HepG2 (cell line): ENCODE results near the gene NRSN2. TPM values are rescaled to one million over a fixed set of nuclear protein-coding genes. Genes with fewer than 3 reads are reported as not detected.

ENCODE experiments used
- CREB1 ChIP-seq, 2 experiments: fragments of 450-650 bp in 1 of 2; IDR thresholded peaks; 2 replicates each; pipeline ENCODE4 v1.6.1; 2016 to 2017; ENCODE audit warnings: control low read depth in 1 of 2, mild to moderate bottlenecking in 1 of 2, missing compliant biosample characterization in 1 of 2, missing genetic modification characterization in 1 of 2
- FOXP4 ChIP-seq: sonication (generic); formaldehyde crosslinking; IDR thresholded peaks from 2 replicates; pipeline ENCODE4 v1.4.0; 2020; ENCODE audit warnings: missing genetic modification reagents
- MTA1 ChIP-seq: sonication (generic); formaldehyde crosslinking; IDR thresholded peaks from 2 replicates; pipeline ENCODE4 v1.4.0; 2020; ENCODE audit warnings: missing genetic modification reagents, mild to moderate bottlenecking, borderline replicate concordance
- NFKBIZ ChIP-seq: IDR thresholded peaks from 2 replicates; pipeline ENCODE4 v1.6.1; 2018; ENCODE audit warnings: missing genetic modification reagents, missing compliant biosample characterization
- POGZ ChIP-seq: sonication (generic); formaldehyde crosslinking; IDR thresholded peaks from 2 replicates; pipeline ENCODE4 v1.4.0; 2020; ENCODE audit warnings: mild to moderate bottlenecking, missing genetic modification reagents
- RARA ChIP-seq: IDR thresholded peaks from 2 replicates; pipeline ENCODE4 v1.6.1; 2016; ENCODE audit warnings: missing genetic modification reagents, missing compliant biosample characterization
- RBFOX2 ChIP-seq: fragments of 200-400 bp; formaldehyde crosslinking; IDR thresholded peaks from 2 replicates; pipeline ENCODE4 v1.6.1; 2017; ENCODE audit warnings: low read depth, mild to moderate bottlenecking, low read length
- RERE ChIP-seq: IDR thresholded peaks from 2 replicates; pipeline ENCODE4 v1.6.1; 2016; ENCODE audit warnings: low read depth, missing genetic modification reagents, missing compliant biosample characterization
- SALL2 ChIP-seq: sonication (generic); formaldehyde crosslinking; IDR thresholded peaks from 2 replicates; pipeline ENCODE4 v1.8.1; 2023; ENCODE audit warnings: mild to moderate bottlenecking, missing genetic modification reagents, inconsistent platforms
- ZBTB7B ChIP-seq: sonication (generic); formaldehyde crosslinking; IDR thresholded peaks from 2 replicates; pipeline ENCODE4 v1.4.0; 2020; ENCODE audit warnings: missing genetic modification reagents
- ZNF468 ChIP-seq: sonication (generic); formaldehyde crosslinking; IDR thresholded peaks from 2 replicates; pipeline ENCODE4 v1.8.0; 2022; ENCODE audit warnings: mild to moderate bottlenecking, moderate library complexity, missing genetic modification reagents
- ZNF543 ChIP-seq: sonication (generic); formaldehyde crosslinking; IDR thresholded peaks from 2 replicates; pipeline ENCODE4 v1.4.0; 2020; ENCODE audit warnings: mild to moderate bottlenecking, missing genetic modification reagents
- polyA plus RNA-seq, 8 experiments: library from polyadenylated mRNA; depleted of rRNA in 3 of 8; stranded (reverse) in 7 of 8; unstranded in 1 of 8; fragments of >200 nt; fragmentation: Illumina TruSeq in 4 of 8; extraction: Trizol in 4 of 8; gene quantifications; 2 replicates each; pipeline versions ENCODE4 v1.2.1 to v1.2.3, GENCODE V29; 2011 to 2016; ENCODE audit warnings: low read depth in 4 of 8, missing spikeins in 1 of 8, mixed read lengths in 1 of 8; ENCODE audit not compliant: insufficient read depth in 1 of 8
- total RNA-seq, 5 experiments: library from RNA; depleted of rRNA; stranded (reverse); fragments of >200 nt; fragmentation: Illumina TruSeq; extraction: Trizol; gene quantifications; 2 replicates each; pipeline ENCODE4 v1.2.3, GENCODE V29; 2016; ENCODE audit warnings: low read depth in 1 of 5
- TF ChIP-seq, protein P1 (sequence below): sonication (generic); formaldehyde crosslinking; conservative IDR thresholded peaks from 2 replicates; pipeline ENCODE4 v1.4.0; 2020; ENCODE audit warnings: mild to moderate bottlenecking, missing genetic modification reagents, moderate library complexity
- TF ChIP-seq, protein P2 (sequence below): sonication (generic); formaldehyde crosslinking; IDR thresholded peaks from 2 replicates; pipeline ENCODE4 v1.4.0; 2020; ENCODE audit warnings: missing genetic modification reagents
- TF ChIP-seq, protein P3 (sequence below): sonication (generic); formaldehyde crosslinking; IDR thresholded peaks from 2 replicates; pipeline ENCODE4 v1.4.0; 2020; ENCODE audit warnings: mild to moderate bottlenecking, missing genetic modification reagents

The NRSN2 gene
- total and polyA plus RNA-seq, 2 of the 13 experiments (the other 11 are each of a cell fraction or from before 2014, with no cell fraction given), result 32.3 to 49.4 TPM

DNA sequence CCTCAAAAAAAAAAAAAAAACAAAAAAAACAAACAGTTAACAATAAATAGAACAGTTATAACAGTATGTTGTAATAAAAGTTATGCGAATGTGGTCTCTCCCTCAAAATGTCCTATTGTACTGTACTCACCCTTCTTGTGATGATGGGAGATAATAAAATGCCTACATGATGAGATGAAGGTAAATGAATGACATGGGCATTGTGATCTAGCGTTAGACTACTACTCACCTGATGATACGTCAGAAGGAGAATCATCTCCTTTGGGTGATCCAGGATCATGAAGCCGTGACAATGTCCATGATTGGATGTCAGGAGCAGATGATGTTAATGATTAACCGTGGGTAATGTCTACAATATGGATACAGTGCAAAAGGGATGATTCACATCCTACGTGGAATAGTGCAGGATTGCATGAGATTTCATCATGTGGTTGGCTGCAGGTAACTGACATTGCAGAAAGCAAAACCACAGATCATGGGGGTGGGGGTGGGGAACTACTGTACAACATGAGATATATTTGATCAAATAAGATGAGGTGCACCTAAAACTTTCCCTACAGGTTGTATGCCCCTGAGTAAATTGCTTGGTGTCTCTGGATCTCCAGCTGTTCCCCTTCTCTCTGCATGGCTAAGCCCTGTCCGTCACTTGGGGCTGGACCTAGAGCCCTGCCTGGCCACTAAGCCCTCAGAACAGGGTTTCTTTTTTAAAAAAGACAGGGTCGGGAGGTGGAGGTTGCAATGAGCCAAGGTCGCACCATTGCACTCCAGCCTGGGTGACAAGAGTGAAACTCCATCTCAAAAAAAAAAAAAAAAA is 55.0 kb downstream of the NRSN2 start (continued):
- TF ChIP-seq RBFOX2, result peak; percentile 73
- TF ChIP-seq RARA (CRISPR knock-in tag), result peak; percentile 57; the same call in 1 of the 2 replicates
- TF ChIP-seq, protein P1, sequence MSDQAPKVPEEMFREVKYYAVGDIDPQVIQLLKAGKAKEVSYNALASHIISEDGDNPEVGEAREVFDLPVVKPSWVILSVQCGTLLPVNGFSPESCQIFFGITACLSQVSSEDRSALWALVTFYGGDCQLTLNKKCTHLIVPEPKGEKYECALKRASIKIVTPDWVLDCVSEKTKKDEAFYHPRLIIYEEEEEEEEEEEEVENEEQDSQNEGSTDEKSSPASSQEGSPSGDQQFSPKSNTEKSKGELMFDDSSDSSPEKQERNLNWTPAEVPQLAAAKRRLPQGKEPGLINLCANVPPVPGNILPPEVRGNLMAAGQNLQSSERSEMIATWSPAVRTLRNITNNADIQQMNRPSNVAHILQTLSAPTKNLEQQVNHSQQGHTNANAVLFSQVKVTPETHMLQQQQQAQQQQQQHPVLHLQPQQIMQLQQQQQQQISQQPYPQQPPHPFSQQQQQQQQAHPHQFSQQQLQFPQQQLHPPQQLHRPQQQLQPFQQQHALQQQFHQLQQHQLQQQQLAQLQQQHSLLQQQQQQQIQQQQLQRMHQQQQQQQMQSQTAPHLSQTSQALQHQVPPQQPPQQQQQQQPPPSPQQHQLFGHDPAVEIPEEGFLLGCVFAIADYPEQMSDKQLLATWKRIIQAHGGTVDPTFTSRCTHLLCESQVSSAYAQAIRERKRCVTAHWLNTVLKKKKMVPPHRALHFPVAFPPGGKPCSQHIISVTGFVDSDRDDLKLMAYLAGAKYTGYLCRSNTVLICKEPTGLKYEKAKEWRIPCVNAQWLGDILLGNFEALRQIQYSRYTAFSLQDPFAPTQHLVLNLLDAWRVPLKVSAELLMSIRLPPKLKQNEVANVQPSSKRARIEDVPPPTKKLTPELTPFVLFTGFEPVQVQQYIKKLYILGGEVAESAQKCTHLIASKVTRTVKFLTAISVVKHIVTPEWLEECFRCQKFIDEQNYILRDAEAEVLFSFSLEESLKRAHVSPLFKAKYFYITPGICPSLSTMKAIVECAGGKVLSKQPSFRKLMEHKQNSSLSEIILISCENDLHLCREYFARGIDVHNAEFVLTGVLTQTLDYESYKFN (CRISPR knock-in tag), result peak; percentile 93
- peak; percentile 7; the same call in 1 of the 2 replicates for TF ChIP-seq MTA1 (CRISPR knock-in tag)
- TF ChIP-seq, protein P2, sequence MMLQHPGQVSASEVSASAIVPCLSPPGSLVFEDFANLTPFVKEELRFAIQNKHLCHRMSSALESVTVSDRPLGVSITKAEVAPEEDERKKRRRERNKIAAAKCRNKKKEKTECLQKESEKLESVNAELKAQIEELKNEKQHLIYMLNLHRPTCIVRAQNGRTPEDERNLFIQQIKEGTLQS (CRISPR knock-in tag), result peak; percentile 97
- peak; percentile 84 for TF ChIP-seq FOXP4 (CRISPR knock-in tag)
- peak; percentile 89 for TF ChIP-seq NFKBIZ (CRISPR knock-in tag)
- no peak for TF ChIP-seq ZNF468 (CRISPR knock-in tag)
- TF ChIP-seq RERE (CRISPR knock-in tag), result peak; percentile 33; the same call in 1 of the 2 replicates
- peak; percentile 77; the same call in 1 of the 2 replicates for TF ChIP-seq SALL2 (CRISPR knock-in tag)
- 0 out of 2 replicates have a peak, but pooled peaks have one; percentile 33 for TF ChIP-seq ZBTB7B (CRISPR knock-in tag)
- TF ChIP-seq CREB1 (IDR thresholded peaks at IDR 0.05), result peak; percentile 98
- TF ChIP-seq CREB1 (CRISPR knock-in tag; IDR thresholded peaks at IDR 0.05), result peak; percentile 98
- TF ChIP-seq, protein P3, sequence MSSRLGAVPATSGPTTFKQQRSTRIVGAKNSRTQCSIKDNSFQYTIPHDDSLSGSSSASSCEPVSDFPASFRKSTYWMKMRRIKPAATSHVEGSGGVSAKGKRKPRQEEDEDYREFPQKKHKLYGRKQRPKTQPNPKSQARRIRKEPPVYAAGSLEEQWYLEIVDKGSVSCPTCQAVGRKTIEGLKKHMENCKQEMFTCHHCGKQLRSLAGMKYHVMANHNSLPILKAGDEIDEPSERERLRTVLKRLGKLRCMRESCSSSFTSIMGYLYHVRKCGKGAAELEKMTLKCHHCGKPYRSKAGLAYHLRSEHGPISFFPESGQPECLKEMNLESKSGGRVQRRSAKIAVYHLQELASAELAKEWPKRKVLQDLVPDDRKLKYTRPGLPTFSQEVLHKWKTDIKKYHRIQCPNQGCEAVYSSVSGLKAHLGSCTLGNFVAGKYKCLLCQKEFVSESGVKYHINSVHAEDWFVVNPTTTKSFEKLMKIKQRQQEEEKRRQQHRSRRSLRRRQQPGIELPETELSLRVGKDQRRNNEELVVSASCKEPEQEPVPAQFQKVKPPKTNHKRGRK (CRISPR knock-in tag), result no peak
- peak; percentile 68 for TF ChIP-seq POGZ (CRISPR knock-in tag)
- 0 out of 2 replicates have a peak, but pooled peaks have one; percentile 2 for TF ChIP-seq ZNF543
